ENCODE measurements around the gene SLC25A11.

SLC25A11 gene

GRCh38 chr17:4897198-4897687 is 42.6 kb downstream of the SLC25A11 start:
- TF ChIP-seq CTCF (IDR thresholded peaks at IDR 0.05; ENCODE audit: low read depth, low read length): no peak
- TF ChIP-seq EZH2phosphoT487 (IDR thresholded peaks at IDR 0.05; ENCODE audit: low read depth): no peak
- Histone ChIP-seq H3K4me1 (ENCODE audit: low read length) (peaks cover 5% of the 10 kb centered on the region), H3K4me3 (ENCODE audit: low read length) (no peak overlapping the region), H3K4me2 (ENCODE audit: low read length) (no peak overlapping the region), H3K36me3 (replicated peaks; ENCODE audit: low read depth, low read length) (peaks cover 3% of the 10 kb centered on the region), H3K27me3 (ENCODE audit: low read depth, low read length) (no peaks in the 10 kb centered on the region), H3K9ac (ENCODE audit: low read length) (no peak overlapping the region), H3K27ac (ENCODE audit: low read length) (no peak overlapping the region), H3K79me2 (ENCODE audit: low read length) (no peaks in the 10 kb centered on the region), H3K9me3 (ENCODE audit: insufficient read depth, low read length) (no peaks in the 10 kb centered on the region), H4K20me1 (ENCODE audit: insufficient read depth, low read length) (no peaks in the 10 kb centered on the region), H2AFZ (ENCODE audit: low read depth, low read length) (no peak overlapping the region)

GRCh38 chr17:4896332-4897197 is 43.3 kb downstream of the SLC25A11 start:
- Histone ChIP-seq H3K27ac (ENCODE audit: low read length) (no peak overlapping the region), H2AFZ (ENCODE audit: low read depth, low read length) (no peak overlapping the region), H3K4me1 (ENCODE audit: low read length) (peaks cover 12% of the 10 kb centered on the region), H3K36me3 (replicated peaks; ENCODE audit: low read depth, low read length) (peaks cover 7% of the 10 kb centered on the region), H3K9me3 (ENCODE audit: insufficient read depth, low read length) (no peaks in the 10 kb centered on the region), H3K9ac (ENCODE audit: low read length) (no peak overlapping the region), H4K20me1 (ENCODE audit: insufficient read depth, low read length) (no peaks in the 10 kb centered on the region), H3K27me3 (ENCODE audit: low read depth, low read length) (no peaks in the 10 kb centered on the region), H3K79me2 (ENCODE audit: low read length) (no peaks in the 10 kb centered on the region), H3K4me2 (ENCODE audit: low read length) (no peak overlapping the region), H3K4me3 (ENCODE audit: low read length) (no peak overlapping the region)
- TF ChIP-seq CTCF (IDR thresholded peaks at IDR 0.05; ENCODE audit: low read depth, low read length): no peak
- TF ChIP-seq EZH2phosphoT487 (IDR thresholded peaks at IDR 0.05; ENCODE audit: low read depth): no peak

GRCh38 chr17:4895657-4896331 is 44.1 kb downstream of the SLC25A11 start:
- H4K20me1 ChIP-seq (ENCODE audit: insufficient read depth, low read length): no peaks in the 10 kb centered on the region
- H2AFZ ChIP-seq (ENCODE audit: low read depth, low read length): no peak overlapping the region
- H3K9me3 ChIP-seq (ENCODE audit: insufficient read depth, low read length): no peaks in the 10 kb centered on the region
- no peak overlapping the region for H3K9ac ChIP-seq (ENCODE audit: low read length)
- no peaks in the 10 kb centered on the region for H3K79me2 ChIP-seq (ENCODE audit: low read length)
- H3K27ac ChIP-seq (ENCODE audit: low read length): no peak overlapping the region
- no peak overlapping the region for H3K4me3 ChIP-seq (ENCODE audit: low read length)
- H3K27me3 ChIP-seq (ENCODE audit: low read depth, low read length): no peaks in the 10 kb centered on the region
- peaks cover 7% of the 10 kb centered on the region for H3K36me3 ChIP-seq (replicated peaks; ENCODE audit: low read depth, low read length)
- H3K4me1 ChIP-seq (ENCODE audit: low read length): peaks cover 14% of the 10 kb centered on the region
- H3K4me2 ChIP-seq (ENCODE audit: low read length): no peak overlapping the region
- TF ChIP-seq EZH2phosphoT487 (IDR thresholded peaks at IDR 0.05; ENCODE audit: low read depth) (no peak), CTCF (IDR thresholded peaks at IDR 0.05; ENCODE audit: low read depth, low read length) (no peak)

- Histone ChIP-seq H4K20me1 (ENCODE audit: insufficient read depth, low read length) (no peaks in the 10 kb centered on the region), H3K27ac (ENCODE audit: low read length) (no peak overlapping the region), H3K79me2 (ENCODE audit: low read length) (no peaks in the 10 kb centered on the region), H3K4me2 (ENCODE audit: low read length) (no peak overlapping the region), H3K4me1 (ENCODE audit: low read length) (peaks cover 14% of the 10 kb centered on the region), H2AFZ (ENCODE audit: low read depth, low read length) (no peak overlapping the region), H3K27me3 (ENCODE audit: low read depth, low read length) (no peaks in the 10 kb centered on the region), H3K9ac (ENCODE audit: low read length) (no peak overlapping the region), H3K4me3 (ENCODE audit: low read length) (no peak overlapping the region), H3K36me3 (replicated peaks; ENCODE audit: low read depth, low read length) (peaks cover 7% of the 10 kb centered on the region), H3K9me3 (ENCODE audit: insufficient read depth, low read length) (no peaks in the 10 kb centered on the region)
- TF ChIP-seq CTCF (IDR thresholded peaks at IDR 0.05; ENCODE audit: low read depth, low read length) (no peak), EZH2phosphoT487 (IDR thresholded peaks at IDR 0.05; ENCODE audit: low read depth) (no peak)
Measured at GRCh38 chr17:4895121-4895520, 44.7 kb downstream of the SLC25A11 start.

Data from OCI-LY3 (cell line).